Peyer's patch (tissue), 4 donors: ENCODE measurements around the gene TRIL. TPM values are rescaled to one million over a fixed set of nuclear protein-coding genes. Genes with fewer than 3 reads are reported as not detected.

ENCODE experiments used
- DNase-seq, 3 donors: peaks; one replicate each; pipeline ENCODE4 v3.0.0-alpha.2; 2017 to 2019
- H3K27ac ChIP-seq, 4 donors: fragments of 200-600 bp; sonication (generic); one replicate each; pipeline ENCODE4 v1.5.1; 2016 to 2019
- H3K27me3 ChIP-seq, 2 donors: fragments of 200-600 bp; sonication (generic); one replicate each; pipeline ENCODE4 v1.5.1; 2019
- H3K36me3 ChIP-seq, 3 donors: fragments of 200-600 bp; sonication (generic); one replicate each; pipeline ENCODE4 v1.5.1; 2016 to 2019
- H3K4me1 ChIP-seq, 4 donors: fragments of 200-600 bp; sonication (generic); one replicate each; pipeline ENCODE4 v1.5.1; 2016 to 2019
- H3K4me3 ChIP-seq, 4 donors: fragments of 200-600 bp; sonication (generic); 1 replicate in 3 of 4; 2 replicates in 1 of 4; pipeline ENCODE4 v1.5.1; 2016 to 2019; ENCODE audit warnings: mild to moderate bottlenecking in 1 of 4
- H3K9me3 ChIP-seq, 4 donors: fragments of 200-600 bp; sonication (generic); one replicate each; pipeline ENCODE4 v1.5.1; 2016 to 2019; ENCODE audit warnings: mild to moderate bottlenecking in 1 of 4
- CTCF ChIP-seq, 6 experiments: fragments of 450-650 bp in 4 of 6; fragments of 200-600 bp in 2 of 6; sonication (generic) in 1 of 6; IDR thresholded peaks; one replicate each; pipeline ENCODE4 v1.5.1; 2017 to 2019; ENCODE audit warnings: antibody characterized with exemption in 6 of 6, mild to moderate bottlenecking in 3 of 6, moderate library complexity in 1 of 6
- POLR2A ChIP-seq, 2 donors: fragments of 450-650 bp; IDR thresholded peaks; one replicate each; pipeline ENCODE4 v1.5.1; 2017; ENCODE audit warnings: antibody characterized with exemption in 2 of 2, mild to moderate bottlenecking in 2 of 2, moderate library complexity in 2 of 2
- total RNA-seq, 4 donors: library from RNA; depleted of rRNA; stranded (reverse); fragments of >200 nt; gene quantifications; one replicate each; pipeline ENCODE4 v1.1.0, GENCODE V29; 2016

Gene TRIL
- total RNA-seq, 4 donors from 2014 or later = 0.70 to 1.7 (median 1.0) TPM

- H3K27me3 ChIP-seq = peaks cover 0 to 8% of the 10 kb centered on the region in 2 donors
- peaks cover 0 to 43% (median 16%) of the 10 kb centered on the region in 4 donors for H3K4me1 ChIP-seq
- H3K36me3 ChIP-seq = no peaks in the 10 kb centered on the region
- H3K9me3 ChIP-seq = peaks cover 0 to 6% (median 0%) of the 10 kb centered on the region in 4 donors
- no peak for TF ChIP-seq POLR2A (IDR thresholded peaks at IDR 0.05)
- TF ChIP-seq CTCF (IDR thresholded peaks at IDR 0.05) = no peak
- DNase-seq = no peak
- peak overlapping the region in 2 of 4 donors; percentile 73 to 74 for H3K4me3 ChIP-seq
- H3K27ac ChIP-seq = peak overlapping the region in 2 of 4 donors; percentile 74 to 82
These were observed 2.8 kb downstream of the TRIL start for GRCh38 chr7:28955356-28955717.

GRCh38 chr7:28954946-28955345 lies 3.2 kb downstream of the TRIL start:
- no peaks in the 10 kb centered on the region for H3K36me3 ChIP-seq
- DNase-seq = no peak
- H3K27ac ChIP-seq = peak overlapping the region in 2 of 4 donors; percentile 74 to 82
- peaks cover 0 to 43% (median 16%) of the 10 kb centered on the region in 4 donors for H3K4me1 ChIP-seq
- peaks cover 0 to 8% of the 10 kb centered on the region in 2 donors for H3K27me3 ChIP-seq
- TF ChIP-seq POLR2A (IDR thresholded peaks at IDR 0.05) = no peak
- no peak for TF ChIP-seq CTCF (IDR thresholded peaks at IDR 0.05)
- no peak overlapping the region for H3K4me3 ChIP-seq
- H3K9me3 ChIP-seq = peaks cover 0 to 6% (median 0%) of the 10 kb centered on the region in 4 donors

- Histone ChIP-seq H3K4me3 (no peak overlapping the region), H3K9me3 (peaks cover 0 to 6% (median 0%) of the 10 kb centered on the region in 4 donors), H3K27ac (no peak overlapping the region), H3K36me3 (no peaks in the 10 kb centered on the region), H3K4me1 (peaks cover 0 to 43% (median 16%) of the 10 kb centered on the region in 4 donors), H3K27me3 (peaks cover 0 to 8% of the 10 kb centered on the region in 2 donors)
- no peak for DNase-seq
- TF ChIP-seq POLR2A (IDR thresholded peaks at IDR 0.05) = no peak
- TF ChIP-seq CTCF (IDR thresholded peaks at IDR 0.05) = no peak
These were observed 3.7 kb downstream of the TRIL start for GRCh38 chr7:28954471-28954870.

- H3K4me1 ChIP-seq = peaks cover 0 to 39% (median 16%) of the 10 kb centered on the region in 4 donors
- H3K36me3 ChIP-seq = no peaks in the 10 kb centered on the region
- TF ChIP-seq CTCF (IDR thresholded peaks at IDR 0.05) (no peak), POLR2A (IDR thresholded peaks at IDR 0.05) (no peak)
- H3K27ac ChIP-seq = peak overlapping the region in 1 of 4 donors; percentile 30
- peaks cover 0 to 6% (median 0%) of the 10 kb centered on the region in 4 donors for H3K9me3 ChIP-seq
- no peak for DNase-seq
- no peak overlapping the region for H3K4me3 ChIP-seq
- peaks cover 0 to 8% of the 10 kb centered on the region in 2 donors for H3K27me3 ChIP-seq
These were observed 4.5 kb downstream of the TRIL start for GRCh38 chr7:28953633-28954032.

- H3K9me3 ChIP-seq = no peaks in the 10 kb centered on the region
- no peak overlapping the region for H3K27ac ChIP-seq
- TF ChIP-seq POLR2A (IDR thresholded peaks at IDR 0.05) (no peak), CTCF (IDR thresholded peaks at IDR 0.05) (no peak)
- H3K4me3 ChIP-seq = no peak overlapping the region
- no peak for DNase-seq
- H3K27me3 ChIP-seq = no peaks in the 10 kb centered on the region
- no peaks in the 10 kb centered on the region for H3K36me3 ChIP-seq
- no peaks in the 10 kb centered on the region for H3K4me1 ChIP-seq
These were observed 16.0 kb downstream of the TRIL start for GRCh38 chr7:28942168-28942567.

GRCh38 chr7:28941633-28942032 lies 16.5 kb downstream of the TRIL start:
- H3K4me3 ChIP-seq = no peak overlapping the region
- H3K27ac ChIP-seq = no peak overlapping the region
- no peak for TF ChIP-seq CTCF (IDR thresholded peaks at IDR 0.05)
- TF ChIP-seq POLR2A (IDR thresholded peaks at IDR 0.05) = no peak
- H3K27me3 ChIP-seq = no peaks in the 10 kb centered on the region
- no peaks in the 10 kb centered on the region for H3K4me1 ChIP-seq
- H3K36me3 ChIP-seq = no peaks in the 10 kb centered on the region
- no peaks in the 10 kb centered on the region for H3K9me3 ChIP-seq
- no peak for DNase-seq
